K562 (cell line): ENCODE measurements around the gene DGCR6. TPM values are rescaled to one million over a fixed set of nuclear protein-coding genes. Genes with fewer than 3 reads are reported as not detected.

ENCODE experiments used
- polyA plus RNA-seq, 8 experiments: library from polyadenylated mRNA; depleted of rRNA in 4 of 8; stranded (reverse) in 5 of 8; unstranded in 3 of 8; fragments of >200 nt; fragmentation: Nextera tagmentation in 2 of 8; fragmentation: Illumina TruSeq in 1 of 8; extraction: Ambion mirVana in 2 of 8; extraction: Trizol in 1 of 8; gene quantifications; 2 replicates each; pipeline versions ENCODE4 v1.2.1 to v1.2.3, GENCODE V29; 2011 to 2014; ENCODE audit warnings: inconsistent platforms in 1 of 8, missing spikeins in 1 of 8
- total RNA-seq, 7 experiments: library from RNA; depleted of rRNA in 6 of 7; stranded (reverse); fragments of >200 nt in 6 of 7; fragmentation: Illumina TruSeq in 2 of 7; extraction: Trizol in 2 of 7; gene quantifications; 2 replicates each; pipeline versions ENCODE4 v1.2.1 to v1.2.3, GENCODE V29; 2011 to 2021; ENCODE audit warnings: low replicate concordance in 1 of 7

Gene DGCR6
- total and polyA plus RNA-seq, 9 of the 15 experiments (the other 6 are each of a cell fraction or from before 2014, with no cell fraction given) = 0.32 to 2.4 (median 1.7) TPM; not detected in 1

Other genes with a start within 250 kb of the DGCR6 start
- not detected in 2 replicates for gene PRODH, start 30.0 kb downstream of the DGCR6 start, total RNA-seq (2014; rRNA removed)
- not detected in 2 replicates for gene PRODH, start 30.0 kb downstream of the DGCR6 start, total RNA-seq (2014; rRNA removed; fragmentation: Illumina TruSeq; extraction: Trizol)
- not detected in 2 replicates for gene PRODH, start 30.0 kb downstream of the DGCR6 start, total RNA-seq (2015; rRNA removed; fragmentation: Illumina TruSeq; extraction: Trizol)
- gene PRODH, start 30.0 kb downstream of the DGCR6 start, total RNA-seq (2021) = not detected in 2 replicates
- gene PRODH, start 30.0 kb downstream of the DGCR6 start, polyA plus RNA-seq (2011; rRNA removed) = 0.11 TPM in 1 of 2 replicates, not detected in the other
- gene PRODH, start 30.0 kb downstream of the DGCR6 start, polyA plus RNA-seq (2014; fragmentation: Illumina TruSeq; extraction: Trizol) = not detected in 2 replicates
- not detected for gene PRODH, start 30.0 kb downstream of the DGCR6 start, polyA plus RNA-seq (2014; fragmentation: Nextera tagmentation; extraction: Ambion mirVana)
- 0.07 TPM in 1 of 2 replicates, not detected in the other for gene PRODH, start 30.0 kb downstream of the DGCR6 start, polyA plus RNA-seq (2014; rRNA removed)
- gene DGCR2, start 216.1 kb downstream of the DGCR6 start, total RNA-seq (2014; rRNA removed) = 62.9 and 79.7 TPM in 2 replicates
- gene DGCR2, start 216.1 kb downstream of the DGCR6 start, total RNA-seq (2014; rRNA removed; fragmentation: Illumina TruSeq; extraction: Trizol) = 25.0 and 31.7 TPM in 2 replicates
- 52.2 and 56.7 TPM in 2 replicates for gene DGCR2, start 216.1 kb downstream of the DGCR6 start, total RNA-seq (2015; rRNA removed; fragmentation: Illumina TruSeq; extraction: Trizol)
- 101 and 103 TPM in 2 replicates for gene DGCR2, start 216.1 kb downstream of the DGCR6 start, total RNA-seq (2021)
- 45.6 and 65.3 TPM in 2 replicates for gene DGCR2, start 216.1 kb downstream of the DGCR6 start, polyA plus RNA-seq (2011; rRNA removed)
- gene DGCR2, start 216.1 kb downstream of the DGCR6 start, polyA plus RNA-seq (2014; fragmentation: Illumina TruSeq; extraction: Trizol) = 56.7 and 59.7 TPM in 2 replicates
- under 1 TPM; 0.69 to 0.70 TPM for gene DGCR2, start 216.1 kb downstream of the DGCR6 start, polyA plus RNA-seq (2014; fragmentation: Nextera tagmentation; extraction: Ambion mirVana)
- 54.1 and 56.4 TPM in 2 replicates for gene DGCR2, start 216.1 kb downstream of the DGCR6 start, polyA plus RNA-seq (2014; rRNA removed)
- not detected in 2 replicates for gene TSSK2, start 225.0 kb downstream of the DGCR6 start, total RNA-seq (2014; rRNA removed)
- not detected in 2 replicates for gene TSSK2, start 225.0 kb downstream of the DGCR6 start, total RNA-seq (2014; rRNA removed; fragmentation: Illumina TruSeq; extraction: Trizol)
- not detected in 2 replicates for gene TSSK2, start 225.0 kb downstream of the DGCR6 start, total RNA-seq (2015; rRNA removed; fragmentation: Illumina TruSeq; extraction: Trizol)
- gene TSSK2, start 225.0 kb downstream of the DGCR6 start, total RNA-seq (2021) = not detected in 2 replicates
- gene TSSK2, start 225.0 kb downstream of the DGCR6 start, polyA plus RNA-seq (2011; rRNA removed) = not detected in 2 replicates
- gene TSSK2, start 225.0 kb downstream of the DGCR6 start, polyA plus RNA-seq (2014; fragmentation: Illumina TruSeq; extraction: Trizol) = not detected in 2 replicates
- gene TSSK2, start 225.0 kb downstream of the DGCR6 start, polyA plus RNA-seq (2014; fragmentation: Nextera tagmentation; extraction: Ambion mirVana) = not detected
- 0.04 TPM in 1 of 2 replicates, not detected in the other for gene TSSK2, start 225.0 kb downstream of the DGCR6 start, polyA plus RNA-seq (2014; rRNA removed)
- 42.5 and 47.4 TPM in 2 replicates for gene ESS2, start 238.3 kb downstream of the DGCR6 start, total RNA-seq (2014; rRNA removed)
- 9.4 and 10.7 TPM in 2 replicates for gene ESS2, start 238.3 kb downstream of the DGCR6 start, total RNA-seq (2014; rRNA removed; fragmentation: Illumina TruSeq; extraction: Trizol)
- 28.3 and 30.9 TPM in 2 replicates for gene ESS2, start 238.3 kb downstream of the DGCR6 start, total RNA-seq (2015; rRNA removed; fragmentation: Illumina TruSeq; extraction: Trizol)
- 51.3 and 52.8 TPM in 2 replicates for gene ESS2, start 238.3 kb downstream of the DGCR6 start, total RNA-seq (2021)
- 26.8 and 44.0 TPM in 2 replicates for gene ESS2, start 238.3 kb downstream of the DGCR6 start, polyA plus RNA-seq (2011; rRNA removed)
- 23.6 and 41.0 TPM in 2 replicates for gene ESS2, start 238.3 kb downstream of the DGCR6 start, polyA plus RNA-seq (2014; fragmentation: Illumina TruSeq; extraction: Trizol)
- gene ESS2, start 238.3 kb downstream of the DGCR6 start, polyA plus RNA-seq (2014; fragmentation: Nextera tagmentation; extraction: Ambion mirVana) = 1 to 10 TPM in 1 of 2 experiments, under 1 TPM in 1; 0.70 to 1.9 TPM
- 47.1 and 58.1 TPM in 2 replicates for gene ESS2, start 238.3 kb downstream of the DGCR6 start, polyA plus RNA-seq (2014; rRNA removed)
- gene GSC2, start 244.0 kb downstream of the DGCR6 start, total RNA-seq (2014; rRNA removed) = not detected in 2 replicates
- not detected in 2 replicates for gene GSC2, start 244.0 kb downstream of the DGCR6 start, total RNA-seq (2014; rRNA removed; fragmentation: Illumina TruSeq; extraction: Trizol)
- not detected in 2 replicates for gene GSC2, start 244.0 kb downstream of the DGCR6 start, total RNA-seq (2015; rRNA removed; fragmentation: Illumina TruSeq; extraction: Trizol)
- not detected in 2 replicates for gene GSC2, start 244.0 kb downstream of the DGCR6 start, total RNA-seq (2021)
- not detected in 2 replicates for gene GSC2, start 244.0 kb downstream of the DGCR6 start, polyA plus RNA-seq (2011; rRNA removed)
- not detected in 2 replicates for gene GSC2, start 244.0 kb downstream of the DGCR6 start, polyA plus RNA-seq (2014; fragmentation: Illumina TruSeq; extraction: Trizol)
- not detected for gene GSC2, start 244.0 kb downstream of the DGCR6 start, polyA plus RNA-seq (2014; fragmentation: Nextera tagmentation; extraction: Ambion mirVana)
- not detected in 2 replicates for gene GSC2, start 244.0 kb downstream of the DGCR6 start, polyA plus RNA-seq (2014; rRNA removed)